Measurements from ENCODE around the gene WDR7. TPM values are rescaled to one million over a fixed set of nuclear protein-coding genes. Genes with fewer than 3 reads are reported as not detected.

Gene WDR7
- total RNA-seq, 1 experiment from 2014 or later = 7.8 TPM

DNA sequence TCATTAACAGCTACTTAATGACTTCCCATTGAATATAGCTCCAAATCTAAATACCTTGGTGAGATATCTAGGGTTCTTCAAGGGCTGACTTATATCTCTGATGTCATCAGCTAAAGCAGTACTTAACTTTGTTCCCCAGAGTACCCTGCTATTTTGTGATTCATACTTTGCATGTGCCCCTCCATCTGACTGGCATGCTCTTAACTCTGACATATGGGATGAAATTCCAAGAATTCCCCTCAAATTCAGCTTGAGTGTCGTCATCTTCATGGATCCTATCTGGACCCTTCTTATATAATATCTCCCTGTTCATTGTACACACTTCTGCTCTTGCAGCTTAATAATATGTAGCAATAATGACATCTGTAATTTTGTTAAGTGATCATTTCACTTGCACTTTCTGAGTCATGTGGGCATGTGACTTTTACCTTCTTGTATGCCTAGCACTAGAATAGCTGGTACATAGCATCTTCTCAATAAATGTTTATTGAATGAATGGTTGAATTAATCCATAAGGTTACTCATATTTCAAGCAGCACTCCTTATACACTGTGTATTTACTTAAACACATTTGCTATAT, 172.9 kb downstream of the WDR7 start:
- no peak for DNase-seq
- no peak overlapping the region for H3K4me3 ChIP-seq (ENCODE audit: low read depth, low read length)
- H3K4me3 Mint-ChIP-seq (ENCODE audit: unreplicated experiment) = no peak overlapping the region
- intact Hi-C loops (cut with micrococcal nuclease; ENCODE audit: unreplicated experiment) = no loop called here
- H3K4me1 ChIP-seq = no peaks in the 10 kb centered on the region
- no peaks in the 10 kb centered on the region for H3K27me3 Mint-ChIP-seq (ENCODE audit: insufficient read depth, unreplicated experiment)
- no peaks in the 10 kb centered on the region for H3K9me3 ChIP-seq
- H3K36me3 ChIP-seq (ENCODE audit: control insufficient read depth, insufficient read depth, low read length) = no peaks in the 10 kb centered on the region
- POLR2A ChIA-PET = no interaction called here
- TF ChIP-seq, protein P1, sequence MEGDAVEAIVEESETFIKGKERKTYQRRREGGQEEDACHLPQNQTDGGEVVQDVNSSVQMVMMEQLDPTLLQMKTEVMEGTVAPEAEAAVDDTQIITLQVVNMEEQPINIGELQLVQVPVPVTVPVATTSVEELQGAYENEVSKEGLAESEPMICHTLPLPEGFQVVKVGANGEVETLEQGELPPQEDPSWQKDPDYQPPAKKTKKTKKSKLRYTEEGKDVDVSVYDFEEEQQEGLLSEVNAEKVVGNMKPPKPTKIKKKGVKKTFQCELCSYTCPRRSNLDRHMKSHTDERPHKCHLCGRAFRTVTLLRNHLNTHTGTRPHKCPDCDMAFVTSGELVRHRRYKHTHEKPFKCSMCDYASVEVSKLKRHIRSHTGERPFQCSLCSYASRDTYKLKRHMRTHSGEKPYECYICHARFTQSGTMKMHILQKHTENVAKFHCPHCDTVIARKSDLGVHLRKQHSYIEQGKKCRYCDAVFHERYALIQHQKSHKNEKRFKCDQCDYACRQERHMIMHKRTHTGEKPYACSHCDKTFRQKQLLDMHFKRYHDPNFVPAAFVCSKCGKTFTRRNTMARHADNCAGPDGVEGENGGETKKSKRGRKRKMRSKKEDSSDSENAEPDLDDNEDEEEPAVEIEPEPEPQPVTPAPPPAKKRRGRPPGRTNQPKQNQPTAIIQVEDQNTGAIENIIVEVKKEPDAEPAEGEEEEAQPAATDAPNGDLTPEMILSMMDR (IDR thresholded peaks at IDR 0.05; ENCODE audit: insufficient read depth in 1 of 2, low read depth in 1 of 2, low read length in 1 of 2, severe bottlenecking in 1 of 2, unreplicated experiment in 1 of 2) = no peak
- no peak overlapping the region for H3K27ac Mint-ChIP-seq (ENCODE audit: unreplicated experiment)
- no peaks in the 10 kb centered on the region for H3K4me1 Mint-ChIP-seq (ENCODE audit: low read depth, unreplicated experiment)
- no peaks in the 10 kb centered on the region for H3K36me3 Mint-ChIP-seq (ENCODE audit: insufficient read depth, unreplicated experiment)
- no peaks in the 10 kb centered on the region for H3K9me3 Mint-ChIP-seq (ENCODE audit: unreplicated experiment)
- no TSS peak for BruUV-seq (replicated peaks)
- H3K27me3 ChIP-seq (replicated peaks; ENCODE audit: control insufficient read depth, insufficient read depth, low read length) = no peaks in the 10 kb centered on the region
- CTCF ChIA-PET = no interaction called here

- no TSS peak for BruUV-seq (replicated peaks)
- ChIA-PET CTCF (no interaction called here), POLR2A (no interaction called here)
- no peak for DNase-seq
- intact Hi-C loops (cut with micrococcal nuclease; ENCODE audit: unreplicated experiment) = no loop called here
- Mint-ChIP-seq H3K9me3 (ENCODE audit: unreplicated experiment) (no peaks in the 10 kb centered on the region), H3K4me1 (ENCODE audit: low read depth, unreplicated experiment) (no peaks in the 10 kb centered on the region), H3K27me3 (ENCODE audit: insufficient read depth, unreplicated experiment) (no peaks in the 10 kb centered on the region), H3K4me3 (ENCODE audit: unreplicated experiment) (no peak overlapping the region), H3K36me3 (ENCODE audit: insufficient read depth, unreplicated experiment) (no peaks in the 10 kb centered on the region), H3K27ac (ENCODE audit: unreplicated experiment) (no peak overlapping the region)
- Histone ChIP-seq H3K9me3 (no peaks in the 10 kb centered on the region), H3K4me3 (ENCODE audit: low read depth, low read length) (no peak overlapping the region), H3K4me1 (no peaks in the 10 kb centered on the region), H3K36me3 (ENCODE audit: control insufficient read depth, insufficient read depth, low read length) (no peaks in the 10 kb centered on the region), H3K27me3 (replicated peaks; ENCODE audit: control insufficient read depth, insufficient read depth, low read length) (no peaks in the 10 kb centered on the region)
- TF ChIP-seq, protein P1 (IDR thresholded peaks at IDR 0.05; ENCODE audit: insufficient read depth in 1 of 2, low read depth in 1 of 2, low read length in 1 of 2, severe bottlenecking in 1 of 2, unreplicated experiment in 1 of 2) = no peak
Measured at GRCh38 chr18:56825321-56825720, 174.2 kb downstream of the WDR7 start.

GRCh38 chr18:56825878-56826277, 174.7 kb downstream of the WDR7 start:
- POLR2A ChIA-PET = no interaction called here
- TF ChIP-seq, protein P1 (IDR thresholded peaks at IDR 0.05; ENCODE audit: insufficient read depth in 1 of 2, low read depth in 1 of 2, low read length in 1 of 2, severe bottlenecking in 1 of 2, unreplicated experiment in 1 of 2) = no peak
- Histone ChIP-seq H3K27me3 (replicated peaks; ENCODE audit: control insufficient read depth, insufficient read depth, low read length) (no peaks in the 10 kb centered on the region), H3K36me3 (ENCODE audit: control insufficient read depth, insufficient read depth, low read length) (no peaks in the 10 kb centered on the region), H3K9me3 (no peaks in the 10 kb centered on the region), H3K4me1 (no peaks in the 10 kb centered on the region), H3K4me3 (ENCODE audit: low read depth, low read length) (no peak overlapping the region)
- Mint-ChIP-seq H3K4me3 (ENCODE audit: unreplicated experiment) (no peak overlapping the region), H3K27me3 (ENCODE audit: insufficient read depth, unreplicated experiment) (no peaks in the 10 kb centered on the region), H3K4me1 (ENCODE audit: low read depth, unreplicated experiment) (no peaks in the 10 kb centered on the region), H3K36me3 (ENCODE audit: insufficient read depth, unreplicated experiment) (no peaks in the 10 kb centered on the region), H3K27ac (ENCODE audit: unreplicated experiment) (no peak overlapping the region), H3K9me3 (ENCODE audit: unreplicated experiment) (no peaks in the 10 kb centered on the region)
- no TSS peak for BruUV-seq (replicated peaks)
- no peak for DNase-seq
- intact Hi-C loops (cut with micrococcal nuclease; ENCODE audit: unreplicated experiment) = no loop called here
- CTCF ChIA-PET = no interaction called here
